ENCODE results near the gene CABP1. TPM values are rescaled to one million over a fixed set of nuclear protein-coding genes. Genes with fewer than 3 reads are reported as not detected.

Gene CABP1
- total RNA-seq, 4 donors from 2014 or later = 2.1 to 14.7 (median 6.6) TPM

DNA sequence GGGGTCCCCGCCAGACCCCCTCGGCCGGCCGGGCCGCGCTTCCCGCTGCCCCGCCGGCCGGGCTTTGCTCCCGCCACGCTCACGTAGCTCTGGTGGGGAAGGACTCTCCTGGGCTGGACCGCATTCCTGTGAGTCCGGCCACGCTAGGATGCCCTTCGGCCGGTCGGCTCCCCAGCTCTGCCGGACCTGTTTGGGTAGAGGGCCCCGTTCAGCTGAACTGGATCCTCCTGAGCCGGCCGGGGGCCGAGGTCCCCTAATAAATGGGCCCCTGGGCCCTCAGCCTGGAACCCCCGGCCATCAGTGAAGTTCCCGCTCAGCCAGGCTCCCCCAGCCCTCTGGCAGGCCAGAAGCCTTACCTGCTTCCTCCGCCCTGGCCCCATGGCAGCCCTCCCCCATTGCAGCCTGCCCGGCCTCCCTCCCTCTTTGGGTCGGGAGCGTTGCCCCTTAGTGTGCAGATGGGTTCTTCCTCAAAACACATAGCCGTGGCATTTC, 70.4 kb downstream of the CABP1 start:
- peak; percentile 59 for ATAC-seq (ENCODE audit: low FRiP score)
- TF ChIP-seq, protein P1, sequence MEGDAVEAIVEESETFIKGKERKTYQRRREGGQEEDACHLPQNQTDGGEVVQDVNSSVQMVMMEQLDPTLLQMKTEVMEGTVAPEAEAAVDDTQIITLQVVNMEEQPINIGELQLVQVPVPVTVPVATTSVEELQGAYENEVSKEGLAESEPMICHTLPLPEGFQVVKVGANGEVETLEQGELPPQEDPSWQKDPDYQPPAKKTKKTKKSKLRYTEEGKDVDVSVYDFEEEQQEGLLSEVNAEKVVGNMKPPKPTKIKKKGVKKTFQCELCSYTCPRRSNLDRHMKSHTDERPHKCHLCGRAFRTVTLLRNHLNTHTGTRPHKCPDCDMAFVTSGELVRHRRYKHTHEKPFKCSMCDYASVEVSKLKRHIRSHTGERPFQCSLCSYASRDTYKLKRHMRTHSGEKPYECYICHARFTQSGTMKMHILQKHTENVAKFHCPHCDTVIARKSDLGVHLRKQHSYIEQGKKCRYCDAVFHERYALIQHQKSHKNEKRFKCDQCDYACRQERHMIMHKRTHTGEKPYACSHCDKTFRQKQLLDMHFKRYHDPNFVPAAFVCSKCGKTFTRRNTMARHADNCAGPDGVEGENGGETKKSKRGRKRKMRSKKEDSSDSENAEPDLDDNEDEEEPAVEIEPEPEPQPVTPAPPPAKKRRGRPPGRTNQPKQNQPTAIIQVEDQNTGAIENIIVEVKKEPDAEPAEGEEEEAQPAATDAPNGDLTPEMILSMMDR (IDR thresholded peaks at IDR 0.05) = no peak
- DNase-seq (ENCODE audit: low spot score) = no peak

DNA sequence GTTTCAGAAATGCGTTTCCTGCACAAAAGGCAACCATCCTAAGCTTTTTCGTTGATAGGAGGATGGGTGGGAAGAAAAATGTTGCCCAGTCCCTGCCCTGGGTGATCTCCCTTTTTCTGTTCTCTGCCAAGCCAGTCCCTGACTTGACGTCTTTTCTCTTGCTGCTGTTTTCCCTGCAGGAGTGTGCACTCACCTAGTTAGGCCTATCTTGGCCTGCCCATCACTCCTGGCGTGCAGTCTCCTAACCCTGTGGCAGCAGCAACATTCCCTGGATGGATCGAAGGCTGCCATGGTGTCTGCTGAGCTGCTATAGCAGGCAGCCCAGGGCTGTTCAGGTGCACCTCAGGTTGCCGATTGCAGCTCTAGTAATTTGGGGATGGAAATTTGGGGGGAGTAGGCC, 71.0 kb downstream of the CABP1 start:
- TF ChIP-seq, protein P1 (IDR thresholded peaks at IDR 0.05) = no peak
- DNase-seq (ENCODE audit: low spot score) = no peak
- no peak for ATAC-seq (ENCODE audit: low FRiP score)

GRCh38 chr12:120712610-120713009, 72.2 kb downstream of the CABP1 start:
- DNase-seq (ENCODE audit: low spot score) (no peak), ATAC-seq (ENCODE audit: low FRiP score) (no peak)
- TF ChIP-seq, protein P1 (IDR thresholded peaks at IDR 0.05) = no peak

DNA sequence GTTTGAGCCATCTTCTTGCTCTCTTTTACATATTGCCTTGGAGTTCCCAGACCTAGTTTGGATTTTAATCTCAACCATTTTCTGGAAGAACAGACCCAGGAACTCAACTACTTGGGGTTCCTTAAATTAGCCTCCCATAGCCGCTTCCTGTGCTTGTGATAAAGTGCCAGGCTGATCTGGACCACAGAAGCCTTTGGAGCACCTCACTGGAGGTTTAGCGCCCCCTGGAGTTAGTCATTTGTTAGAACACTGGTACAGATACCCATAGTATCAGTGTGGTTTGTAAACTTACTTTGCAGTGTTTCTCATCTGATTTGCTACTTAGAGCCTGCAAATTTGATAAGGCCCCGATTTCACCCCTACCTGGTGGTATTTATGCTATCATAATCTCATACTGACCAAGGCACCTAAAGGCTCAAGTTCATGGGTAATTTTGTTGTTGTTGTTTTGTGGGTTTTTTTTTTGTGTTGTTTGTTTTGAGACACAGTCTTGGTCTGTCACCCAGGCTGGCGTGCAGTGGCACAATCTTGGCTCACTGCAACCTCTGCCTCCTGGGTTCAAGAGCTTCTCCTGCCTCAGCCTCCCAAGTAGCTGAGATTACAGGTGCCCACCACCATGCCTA, 73.5 kb downstream of the CABP1 start:
- TF ChIP-seq, protein P1 (IDR thresholded peaks at IDR 0.05) = peak in 2 of 3 donors; percentile 15 to 43
- no peak for ATAC-seq (ENCODE audit: low FRiP score)
- DNase-seq (ENCODE audit: low spot score) = no peak

Other genes with a start within 250 kb of the CABP1 start
- 100 to 1,000 TPM; 374 to 751 (median 529) TPM for gene COX6A1, start 202.5 kb upstream of the CABP1 start, total RNA-seq
- gene TRIAP1, start 194.2 kb upstream of the CABP1 start, total RNA-seq = 10 to 100 TPM; 11.3 to 21.6 (median 16.2) TPM
- 10 to 100 TPM; 22.8 to 30.7 (median 24.2) TPM for gene GATC, start 194.2 kb upstream of the CABP1 start, total RNA-seq
- gene SRSF9, start 170.9 kb upstream of the CABP1 start, total RNA-seq = 10 to 100 TPM; 62.3 to 88.7 (median 71.4) TPM
- gene DYNLL1, start 144.5 kb upstream of the CABP1 start, total RNA-seq = 100 to 1,000 TPM; 142 to 209 (median 175) TPM
- 10 to 100 TPM; 14.4 to 31.2 (median 25.4) TPM for gene COQ5, start 111.5 kb upstream of the CABP1 start, total RNA-seq
- 100 to 1,000 TPM; 124 to 217 (median 167) TPM for gene RNF10, start 106.3 kb upstream of the CABP1 start, total RNA-seq
- gene POP5, start 59.2 kb upstream of the CABP1 start, total RNA-seq = 10 to 100 TPM; 20.9 to 44.6 (median 34.3) TPM
- 100 to 1,000 TPM in 1 of 4 donors, 10 to 100 TPM in 3; 84.8 to 121 (median 91.7) TPM for gene MLEC, start 46.5 kb downstream of the CABP1 start, total RNA-seq
- 10 to 100 TPM; 19.6 to 38.1 (median 21.8) TPM for gene UNC119B, start 69.8 kb downstream of the CABP1 start, total RNA-seq
- gene ACADS, start 85.2 kb downstream of the CABP1 start, total RNA-seq = 100 to 1,000 TPM in 2 of 4 donors, 10 to 100 TPM in 2; 57.4 to 147 (median 97.9) TPM

All from omental fat pad (tissue), 4 donors.